ENCODE data around the gene ZNF485.
"Not testable (repeated sequence)": the region's sequence is repeated elsewhere in the genome, so short reads cannot be mapped to it uniquely, and the experiment has no call there.

ZNF485 gene

DNA sequence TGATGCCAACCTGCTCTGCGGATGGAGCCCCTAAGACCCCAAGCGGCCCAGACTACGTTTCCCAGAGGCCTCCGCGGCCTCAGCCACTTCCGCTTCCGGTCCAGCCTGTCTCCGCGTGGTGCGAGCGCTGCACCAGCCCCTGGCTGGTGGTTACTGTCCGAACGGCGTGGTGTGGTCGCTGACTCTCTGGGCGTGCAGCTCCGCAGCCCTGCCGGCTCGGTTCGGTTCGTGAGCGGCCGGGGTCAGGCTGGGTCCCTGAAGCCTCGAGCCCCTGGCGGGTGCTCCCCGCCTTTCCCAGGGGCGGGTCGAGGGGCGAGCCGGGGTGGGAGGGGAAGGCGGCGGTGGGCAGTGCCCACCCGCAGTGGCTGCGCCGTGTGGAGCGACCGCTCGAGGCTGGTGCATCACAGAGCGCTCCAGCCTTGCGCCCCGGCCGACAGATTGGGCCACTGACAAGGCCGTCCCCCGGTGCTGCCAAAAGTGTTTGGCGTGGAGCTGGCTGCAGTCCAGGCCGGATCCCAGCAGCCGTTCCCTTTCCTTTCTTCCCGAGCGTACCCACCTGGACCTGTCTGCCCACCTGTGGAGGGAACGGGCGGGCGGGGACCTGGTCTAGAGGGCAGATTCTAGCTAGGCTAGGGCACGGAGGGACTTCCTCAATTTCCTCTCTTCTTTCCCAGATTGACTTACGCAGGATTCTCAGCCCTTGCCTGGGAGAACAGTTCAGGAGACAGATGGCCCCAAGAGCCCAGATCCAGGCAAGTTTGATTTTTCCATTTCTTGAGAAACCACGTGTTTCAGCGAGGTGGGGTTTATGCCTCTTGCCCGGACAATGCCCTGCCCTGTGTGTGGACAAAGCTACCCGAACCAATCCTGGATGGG, at the start of gene ZNF485:
Gene ZNF485, plus strand, starts transcription at position 116 of the 876 bp plus-strand sequence. Its CDS starts 613 bp downstream, at position 729.
- peak; percentile 34 to 64 (median 47) for DNase-seq (ENCODE audit: low read depth in 2 of 3, low spot score in 1 of 3)

- no peak for DNase-seq (ENCODE audit: low read depth in 2 of 3, low spot score in 1 of 3)
Measured at GRCh38 chr10:43557214-43557613, 49.0 kb upstream of the ZNF485 start.

DNA sequence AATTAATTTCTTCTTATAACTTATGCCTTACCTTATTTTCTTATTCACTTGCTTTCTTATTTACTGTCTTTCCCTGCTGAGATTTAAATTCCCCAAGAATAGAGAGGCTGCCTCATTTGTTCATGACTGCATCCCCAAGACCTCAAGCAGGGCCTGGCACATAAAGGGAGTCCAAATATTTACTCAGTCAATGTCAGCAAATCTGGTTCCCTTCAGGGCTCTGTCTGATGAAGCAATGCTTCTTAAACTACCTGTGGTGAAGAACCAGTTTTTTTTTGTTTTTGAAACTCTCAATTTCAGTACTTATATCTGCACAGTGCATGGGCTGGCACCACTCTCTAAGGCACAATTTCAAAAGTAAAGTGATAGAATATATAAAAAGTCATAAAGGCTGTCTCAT, 36.6 kb upstream of the ZNF485 start:
- no peak for DNase-seq (ENCODE audit: low read depth in 2 of 3, low spot score in 1 of 3)

DNA sequence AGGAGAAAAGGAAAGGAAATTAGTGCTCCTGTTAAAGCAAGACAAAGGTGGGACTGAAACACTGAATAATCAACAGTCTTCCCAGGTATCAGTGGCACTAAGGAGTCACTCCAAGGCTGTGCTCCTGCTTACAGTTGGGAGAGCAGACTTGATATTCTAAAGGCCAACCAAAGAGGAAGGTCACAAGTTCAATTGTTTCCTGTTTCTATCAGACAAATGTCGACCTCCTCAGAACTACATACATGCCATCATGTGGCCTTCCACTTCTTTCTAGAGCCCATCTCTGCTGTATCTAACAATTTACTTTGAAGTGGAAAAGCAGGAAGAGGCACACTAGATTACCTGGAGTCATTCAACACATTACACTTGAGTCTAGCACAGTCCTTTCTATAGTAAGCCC, 35.3 kb upstream of the ZNF485 start:
- DNase-seq (ENCODE audit: low read depth in 2 of 3, low spot score in 1 of 3), result no peak

- DNase-seq (ENCODE audit: low read depth in 2 of 3, low spot score in 1 of 3), result no peak
Measured at GRCh38 chr10:43573250-43574000, 32.8 kb upstream of the ZNF485 start.

GRCh38 chr10:43574001-43574892, 32.0 kb upstream of the ZNF485 start, which contains the start of gene ZNF239:
ZNF239 (minus strand) TSS chr10:43574616; CDS start chr10:43558079, 16,537 bp downstream.
- peak; percentile 69 to 78 (median 72) for DNase-seq (ENCODE audit: low read depth in 2 of 3, low spot score in 1 of 3)

DNA sequence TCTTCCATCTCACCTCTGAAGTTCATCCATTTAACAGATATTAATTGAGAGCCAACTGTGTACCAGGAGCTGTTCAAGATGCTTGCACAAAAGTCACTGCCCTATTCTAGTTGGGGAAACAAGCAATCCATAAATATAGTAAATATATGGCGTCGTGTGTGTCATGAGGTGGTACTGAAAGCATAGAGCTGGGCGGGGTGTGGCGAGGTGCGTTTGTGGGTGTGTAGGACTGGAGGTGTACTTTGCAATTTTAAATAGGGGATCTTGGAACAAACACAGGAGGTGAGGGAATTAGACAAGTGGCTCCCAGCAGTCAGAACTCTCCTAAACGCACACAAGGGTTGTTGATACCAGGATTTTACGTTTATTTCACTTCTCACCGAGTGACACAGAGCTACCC, 31.3 kb upstream of the ZNF485 start:
- DNase-seq (ENCODE audit: low read depth in 2 of 3, low spot score in 1 of 3), result no peak

GRCh38 chr10:43576062-43576461, 30.2 kb upstream of the ZNF485 start:
- DNase-seq (ENCODE audit: low read depth in 2 of 3, low spot score in 1 of 3), result no peak

DNA sequence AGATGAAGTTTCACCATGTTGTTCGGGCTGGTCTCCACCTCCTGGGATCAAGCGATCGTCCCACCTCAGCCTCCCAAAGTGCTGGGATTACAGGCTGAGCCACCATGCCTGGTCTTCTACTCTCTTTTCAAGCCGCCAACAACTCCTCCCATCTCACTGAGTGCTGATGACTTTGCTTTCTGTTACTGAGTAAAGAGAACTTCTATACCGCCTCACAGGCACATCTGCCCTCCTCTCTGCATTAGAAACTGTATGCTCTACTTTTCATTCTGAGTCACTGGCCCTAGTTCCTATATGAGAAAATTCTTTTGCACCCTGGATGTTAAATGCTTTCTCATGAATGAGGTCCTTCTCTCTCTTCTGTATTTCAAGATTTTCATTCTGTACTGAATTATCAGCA, 29.7 kb upstream of the ZNF485 start:
- DNase-seq (ENCODE audit: low read depth in 2 of 3, low spot score in 1 of 3), result no peak

DNA sequence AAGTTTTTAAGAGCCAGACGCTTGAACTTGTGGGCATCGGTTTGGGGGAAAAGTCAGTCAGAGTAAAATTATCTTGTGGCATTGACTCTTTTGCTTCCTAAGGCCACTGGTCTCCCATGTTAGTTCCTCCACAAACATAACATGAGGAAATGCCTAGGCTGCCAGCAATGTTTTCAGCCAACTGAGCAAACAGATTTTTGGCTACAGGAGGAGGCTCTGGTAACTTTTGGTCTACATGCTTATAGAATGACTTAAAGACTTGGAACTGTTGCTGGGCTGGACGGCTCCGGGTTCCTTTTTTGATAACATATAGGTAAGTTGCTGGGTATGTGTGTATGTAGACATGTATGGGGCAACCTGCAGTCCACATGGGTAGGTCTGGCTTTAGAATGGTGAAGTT, 22.2 kb upstream of the ZNF485 start:
- no peak for DNase-seq (ENCODE audit: low read depth in 2 of 3, low spot score in 1 of 3)

DNA sequence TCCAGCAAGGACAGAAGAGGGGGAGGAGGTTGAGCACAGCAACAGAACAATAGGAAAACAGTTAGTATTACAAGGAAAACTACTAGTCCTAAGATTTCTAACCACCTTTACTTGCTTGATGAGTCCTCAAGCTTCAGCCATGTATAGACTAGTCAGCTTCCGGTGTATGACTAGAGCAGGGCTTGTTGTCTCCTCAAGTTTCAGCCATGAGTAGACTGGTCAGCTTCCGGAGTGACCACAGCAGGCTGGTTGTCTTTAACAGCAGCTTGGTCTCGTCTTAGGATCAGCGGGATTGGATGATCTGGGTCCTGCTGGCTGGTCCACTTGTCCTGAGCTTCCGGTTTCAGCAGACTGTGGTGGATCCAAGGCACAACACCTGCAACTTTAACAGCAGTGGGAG, 21.2 kb upstream of the ZNF485 start:
- no peak for DNase-seq (ENCODE audit: low read depth in 2 of 3, low spot score in 1 of 3)

DNA sequence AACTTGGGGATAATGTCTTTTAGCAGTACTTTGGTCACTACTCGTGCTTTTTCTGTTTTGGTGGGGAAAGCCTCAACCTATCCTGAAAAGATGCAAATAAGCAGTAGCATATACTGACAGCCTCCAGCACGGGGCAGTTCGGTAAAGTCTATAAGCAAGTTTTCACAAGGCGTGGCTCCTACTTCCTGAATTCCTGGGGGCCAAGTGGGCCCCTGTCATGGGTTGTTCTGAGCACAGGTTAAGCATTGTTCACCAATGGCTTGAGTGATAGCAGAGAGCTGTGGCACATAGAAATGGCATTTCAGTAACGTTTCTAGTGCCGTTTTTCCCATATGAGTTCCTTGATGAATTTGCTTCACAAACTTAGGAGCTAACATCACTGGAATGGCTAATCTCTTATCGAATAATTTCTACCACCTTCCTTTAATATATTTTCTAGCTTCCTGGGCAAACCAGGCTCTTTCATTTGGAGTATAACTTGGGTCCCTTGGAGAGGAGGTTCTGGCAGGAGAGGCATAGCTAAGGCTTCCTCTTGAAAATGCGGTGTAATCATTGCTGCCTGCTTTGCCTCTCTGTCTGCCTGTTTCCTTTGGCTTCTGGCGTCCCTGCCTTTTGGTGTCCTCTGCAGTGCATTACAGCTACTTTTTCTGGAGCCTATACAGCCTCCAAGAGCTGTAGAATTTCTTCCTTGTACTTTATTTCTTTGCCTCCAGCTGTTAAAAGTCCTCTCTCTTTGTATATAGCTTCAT, 20.1 kb upstream of the ZNF485 start:
- no peak for DNase-seq (ENCODE audit: low read depth in 2 of 3, low spot score in 1 of 3)

DNA sequence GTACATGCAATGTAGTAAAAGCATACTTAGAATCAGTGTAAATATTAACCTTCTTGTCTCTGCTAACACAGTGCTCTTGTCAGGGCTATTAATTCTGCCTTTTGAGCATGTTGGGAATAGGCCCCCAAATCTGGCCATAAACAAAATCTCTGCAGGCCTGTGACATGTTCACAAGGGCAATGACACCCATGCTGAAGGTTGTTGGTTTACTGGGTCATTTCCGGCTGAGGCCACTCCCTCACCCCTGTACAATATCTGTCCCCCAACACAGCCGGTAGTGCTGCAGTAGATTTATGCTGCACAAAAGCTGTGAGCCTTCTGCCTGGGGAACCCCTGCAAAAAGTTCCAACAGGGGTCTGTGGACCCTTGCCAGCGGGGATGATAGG, 19.5 kb upstream of the ZNF485 start:
- DNase-seq (ENCODE audit: low read depth in 2 of 3, low spot score in 1 of 3), result not testable (repeated sequence)

- DNase-seq (ENCODE audit: low read depth in 2 of 3, low spot score in 1 of 3), result no peak
Measured at GRCh38 chr10:43591303-43591904, 14.8 kb upstream of the ZNF485 start.

DNA sequence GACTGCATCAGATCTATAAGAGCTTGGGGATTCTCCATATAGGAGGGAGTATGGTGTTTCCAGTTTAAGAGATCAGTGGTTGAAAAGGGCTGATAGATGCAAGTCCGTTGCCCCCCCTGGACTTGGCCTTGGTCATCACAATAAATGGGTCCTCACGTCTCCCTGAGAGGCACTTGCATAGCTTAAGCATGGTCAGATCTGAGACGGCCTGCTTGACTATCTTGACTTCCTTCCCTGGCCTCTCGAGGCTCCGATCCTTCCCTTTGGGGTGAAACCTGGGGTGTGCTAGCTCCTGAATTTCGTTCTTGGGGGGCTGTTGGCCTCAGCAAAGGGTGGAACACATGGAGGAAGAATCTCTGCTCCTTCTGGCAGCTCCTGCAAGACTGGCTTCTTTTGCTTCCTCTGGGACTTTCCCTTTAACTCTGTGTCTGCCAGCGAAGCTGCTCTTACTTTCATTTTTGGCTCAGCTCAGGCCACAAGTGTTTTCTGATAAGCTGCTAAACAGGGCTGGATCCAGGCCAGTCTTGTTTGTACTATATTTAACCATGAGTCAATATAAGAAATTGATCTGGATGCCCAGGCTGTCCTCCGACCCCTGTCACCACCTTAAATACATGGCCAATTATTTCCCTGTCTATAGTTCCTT, 11.2 kb upstream of the ZNF485 start:
- DNase-seq (ENCODE audit: low read depth in 2 of 3, low spot score in 1 of 3), result peak in 1 of 3 donors; percentile 37

- DNase-seq (ENCODE audit: low read depth in 2 of 3, low spot score in 1 of 3), result peak in 1 of 3 donors; percentile 37
Measured at GRCh38 chr10:43595739-43596298, 10.4 kb upstream of the ZNF485 start.

DNA sequence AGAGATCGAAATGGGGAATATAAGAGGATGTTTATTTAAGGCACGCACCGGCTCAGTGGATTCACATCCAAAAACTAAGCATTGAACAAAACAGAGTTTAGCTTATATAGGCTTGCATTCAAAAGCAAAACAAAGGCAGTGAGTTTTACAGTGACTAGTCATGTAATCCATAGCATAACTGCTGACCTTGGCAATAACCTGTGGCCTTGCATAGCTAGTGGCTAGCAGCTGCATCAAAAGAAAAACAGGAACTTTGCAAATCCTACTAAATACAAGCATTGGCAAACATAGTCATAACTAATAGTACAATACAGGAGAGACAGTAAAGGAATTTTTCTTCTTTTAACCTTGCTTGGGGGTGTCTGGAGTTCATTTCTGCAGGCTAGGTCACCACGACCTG, 9.7 kb upstream of the ZNF485 start:
- no peak for DNase-seq (ENCODE audit: low read depth in 2 of 3, low spot score in 1 of 3)

GRCh38 chr10:43598446-43598845, 7.8 kb upstream of the ZNF485 start:
- no peak for DNase-seq (ENCODE audit: low read depth in 2 of 3, low spot score in 1 of 3)

DNA sequence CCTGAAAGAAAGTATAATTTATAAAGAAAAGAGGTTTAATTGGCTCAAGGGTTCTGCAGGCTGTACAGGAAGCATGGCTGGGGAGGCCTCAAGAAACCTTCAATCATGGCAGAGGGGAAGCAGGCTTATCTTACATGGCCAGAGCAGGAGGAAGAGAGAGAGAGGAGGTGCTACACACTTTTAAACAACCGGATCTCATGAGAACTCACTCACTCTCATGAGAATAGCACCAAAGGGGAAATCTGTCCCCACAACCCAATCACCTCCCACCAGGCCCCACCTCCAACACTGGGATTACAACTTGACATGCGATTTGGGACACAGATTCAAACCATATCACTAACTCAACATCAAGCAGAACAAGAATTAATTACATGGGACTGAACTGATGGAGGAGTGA, 6.9 kb upstream of the ZNF485 start:
- no peak for DNase-seq (ENCODE audit: low read depth in 2 of 3, low spot score in 1 of 3)
